PFSK-1 (cell line): ENCODE data around the gene MRPL4.

Source experiments
- FOXP2 ChIP-seq: optimal IDR thresholded peaks from 2 replicates; pipeline ENCODE3; 2011; ENCODE audit warnings: borderline replicate concordance, control low read depth, inconsistent platforms; ENCODE audit not compliant: insufficient read depth; ENCODE audit errors: extremely low read length, extremely low read depth
- POLR2AphosphoS5 ChIP-seq: IDR thresholded peaks from 2 replicates; pipeline ENCODE4 v1.6.1; 2012; ENCODE audit warnings: low read depth, mild to moderate bottlenecking, control low read depth, low read length, moderate library complexity
- REST ChIP-seq, 2 experiments: IDR thresholded peaks; 2 replicates each; pipeline versions ENCODE4 v1.6.1 to v1.8.0; 2011 to 2012; ENCODE audit warnings: low read depth in 2 of 2, low read length in 2 of 2, control low read depth in 1 of 2, inconsistent platforms in 1 of 2, mild to moderate bottlenecking in 1 of 2, moderate library complexity in 1 of 2; ENCODE audit not compliant: insufficient read depth in 1 of 2
- SIN3A ChIP-seq: IDR thresholded peaks from 2 replicates; pipeline ENCODE4 v1.6.1; 2012; ENCODE audit warnings: mild to moderate bottlenecking, low read length, moderate library complexity, borderline replicate concordance; ENCODE audit not compliant: insufficient read depth
- TAF1 ChIP-seq: IDR thresholded peaks from 2 replicates; pipeline ENCODE4 v1.6.1; 2012; ENCODE audit warnings: low read length, control low read depth, borderline replicate concordance; ENCODE audit not compliant: insufficient read depth

MRPL4 gene

DNA sequence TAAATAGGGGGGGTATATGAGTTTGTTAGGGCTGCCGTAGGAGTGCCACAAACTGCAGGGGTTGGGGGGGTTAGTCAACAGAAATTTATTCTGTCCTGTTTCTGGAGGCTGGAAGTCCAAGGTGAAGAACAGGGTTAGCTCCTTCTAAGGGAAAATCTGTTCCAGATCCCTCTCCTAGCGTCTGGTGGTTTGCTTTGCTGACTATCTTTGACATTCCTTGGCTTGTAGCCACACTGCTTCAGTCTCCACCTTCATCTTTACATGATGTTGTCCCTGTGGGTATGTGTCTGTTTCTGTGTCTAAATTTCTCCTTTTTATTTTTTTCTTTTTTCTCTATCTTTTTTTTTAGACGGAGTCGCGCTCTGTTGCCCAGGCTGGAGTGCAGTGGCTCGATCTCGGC, 10.8 kb downstream of the MRPL4 start:
- no peak for TF ChIP-seq REST (IDR thresholded peaks at IDR 0.05; ENCODE audit: insufficient read depth in 1 of 2, low read depth in 2 of 2, low read length in 2 of 2)
- no peak for TF ChIP-seq SIN3A
- no peak for TF ChIP-seq POLR2AphosphoS5
- no peak for TF ChIP-seq FOXP2

DNA sequence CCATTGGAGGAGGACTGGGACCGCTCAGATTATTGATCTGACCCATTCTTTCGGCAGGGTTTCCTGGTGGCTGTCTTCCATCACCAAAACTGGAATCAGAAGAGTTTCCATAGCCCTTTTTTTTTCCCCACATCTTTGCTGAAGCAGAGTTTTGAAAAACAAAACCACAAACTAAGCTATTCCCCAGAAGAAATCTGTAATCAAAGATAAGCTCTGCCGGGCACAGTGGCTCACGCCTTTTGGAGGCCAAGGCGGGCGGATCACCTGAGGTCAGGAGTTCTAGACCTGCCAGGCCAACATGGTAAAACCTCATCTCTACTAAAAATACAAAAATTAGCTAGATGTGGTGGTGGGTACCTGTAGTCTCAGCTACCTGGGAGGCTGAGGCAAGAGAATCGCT, 14.7 kb downstream of the MRPL4 start:
- TF ChIP-seq REST (IDR thresholded peaks at IDR 0.05; ENCODE audit: insufficient read depth in 1 of 2, low read depth in 2 of 2, low read length in 2 of 2) (no peak), TAF1 (no peak), POLR2AphosphoS5 (no peak), SIN3A (no peak), FOXP2 (no peak)

DNA sequence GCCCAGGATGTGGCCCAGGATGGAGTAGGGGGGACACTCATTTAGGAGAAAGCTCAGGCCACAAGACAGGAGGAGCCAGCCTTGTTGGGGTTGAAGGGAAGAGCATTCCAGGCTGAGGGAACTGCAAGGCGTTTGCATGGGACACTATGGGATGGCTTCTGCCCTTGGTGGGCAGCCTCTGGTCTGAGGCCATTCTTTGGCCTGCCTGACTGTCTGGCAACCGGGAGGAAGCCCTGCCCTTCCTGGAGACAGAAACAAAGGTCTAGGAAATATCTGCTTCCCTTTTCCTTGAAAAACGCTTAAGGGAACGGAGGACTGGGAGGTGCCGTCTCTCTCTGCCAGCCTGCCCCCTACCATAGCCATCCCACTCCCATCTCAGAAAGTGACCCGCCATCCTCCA, 16.1 kb downstream of the MRPL4 start:
- no peak for TF ChIP-seq POLR2AphosphoS5

DNA sequence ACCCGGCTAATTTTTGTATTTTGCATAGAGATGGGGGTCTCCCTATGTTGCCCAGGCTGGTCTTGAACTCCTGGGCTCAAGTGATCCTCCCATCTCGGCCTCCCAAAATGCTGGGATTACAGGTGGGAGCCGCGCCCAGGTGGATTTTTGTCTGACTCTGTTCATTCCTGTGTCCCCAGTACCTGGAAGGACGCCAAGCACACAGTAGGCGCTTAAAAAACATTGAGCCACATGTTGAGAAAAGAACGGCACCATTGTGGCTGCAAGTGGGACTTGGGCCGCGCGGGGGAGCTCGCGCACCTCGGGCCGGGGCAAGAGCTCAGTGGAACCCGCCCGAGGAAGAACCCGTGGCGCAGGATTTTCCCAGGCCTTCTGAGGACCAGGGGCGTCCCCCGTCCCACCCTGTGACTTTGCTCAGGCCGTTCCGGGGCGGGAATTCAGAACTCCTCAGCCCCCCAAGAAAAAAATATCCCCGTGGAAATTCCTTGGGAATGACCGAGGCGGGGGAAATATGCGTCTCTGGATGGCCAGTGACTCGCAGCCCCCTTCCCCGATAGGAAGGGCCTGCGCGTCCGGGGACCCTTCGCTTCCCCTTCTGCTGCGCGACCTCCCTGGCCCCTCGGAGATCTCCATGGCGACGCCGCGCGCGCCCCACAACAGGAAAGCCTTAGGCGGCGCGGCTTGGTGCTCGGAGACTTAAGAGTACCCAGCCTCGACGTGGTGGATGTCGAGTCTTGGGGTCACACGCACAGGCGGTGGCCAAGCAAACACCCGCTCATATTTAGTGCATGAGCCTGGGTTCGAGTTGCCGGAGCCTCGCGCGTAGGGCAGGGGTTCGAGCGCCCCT, 17.5 kb downstream of the MRPL4 start:
- TF ChIP-seq TAF1 (no peak), FOXP2 (no peak), POLR2AphosphoS5 (no peak), REST (IDR thresholded peaks at IDR 0.05; ENCODE audit: insufficient read depth in 1 of 2, low read depth in 2 of 2, low read length in 2 of 2) (no peak), SIN3A (no peak)

DNA sequence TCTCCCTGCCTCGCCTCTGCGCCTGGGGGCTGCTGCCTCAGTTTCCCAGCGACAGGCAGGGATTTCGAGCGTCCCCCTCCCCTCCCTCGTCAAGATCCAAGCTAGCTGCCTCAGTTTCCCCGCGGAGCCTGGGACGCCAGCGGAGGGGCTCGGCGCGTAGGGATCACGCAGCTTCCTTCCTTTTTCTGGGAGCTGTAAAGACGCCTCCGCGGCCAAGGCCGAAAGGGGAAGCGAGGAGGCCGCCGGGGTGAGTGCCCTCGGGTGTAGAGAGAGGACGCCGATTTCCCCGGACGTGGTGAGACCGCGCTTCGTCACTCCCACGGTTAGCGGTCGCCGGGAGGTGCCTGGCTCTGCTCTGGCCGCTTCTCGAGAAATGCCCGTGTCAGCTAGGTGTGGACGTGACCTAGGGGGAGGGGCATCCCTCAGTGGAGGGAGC, 18.2 kb downstream of the MRPL4 start:
- TF ChIP-seq REST (IDR thresholded peaks at IDR 0.05; ENCODE audit: insufficient read depth in 1 of 2, low read depth in 2 of 2, low read length in 2 of 2): no peak
- TF ChIP-seq FOXP2: no peak
- no peak for TF ChIP-seq SIN3A
- no peak for TF ChIP-seq TAF1
- no peak for TF ChIP-seq POLR2AphosphoS5
